Kidney epithelial cell (primary cell): Measurements from ENCODE around the gene UXS1. TPM values are rescaled to one million over a fixed set of nuclear protein-coding genes. Genes with fewer than 3 reads are reported as not detected.

Experiments
- DNase-seq: peaks from one replicate; pipeline ENCODE4 v3.0.0-alpha.2; 2010; ENCODE audit warnings: low read depth
- H3K27me3 ChIP-seq: 2 replicates; pipeline ENCODE4 v1.6.0; 2011; ENCODE audit warnings: low read length; ENCODE audit not compliant: control insufficient read depth, insufficient read depth
- H3K36me3 ChIP-seq: 2 replicates; pipeline ENCODE4 v1.5.1; 2011; ENCODE audit warnings: low read length; ENCODE audit not compliant: control insufficient read depth, insufficient read depth
- H3K4me3 ChIP-seq: 2 replicates; pipeline ENCODE4 v1.5.1; 2011; ENCODE audit warnings: low read depth, mild to moderate bottlenecking, control low read depth, low read length
- CTCF ChIP-seq: IDR thresholded peaks from 2 replicates; pipeline ENCODE4 v1.5.1; 2011; ENCODE audit warnings: mild to moderate bottlenecking, moderate library complexity, low read length, control low read depth, inconsistent platforms; ENCODE audit not compliant: insufficient read depth, poor library complexity, severe bottlenecking
- total RNA-seq: library from RNA; depleted of rRNA; stranded (reverse); fragments of >200 nt; gene quantifications from 2 replicates; pipeline ENCODE4 v1.2.3, GENCODE V29; 2015

The UXS1 gene
- total RNA-seq, 1 donor from 2014 or later, result 73.3 TPM

GRCh38 chr2:106098664-106099063 is 95.4 kb downstream of the UXS1 start:
- DNase-seq, result no peak
- no peak for TF ChIP-seq CTCF
- H3K27me3 ChIP-seq, result no peaks in the 10 kb centered on the region

GRCh38 chr2:106098081-106098480 is 96.0 kb downstream of the UXS1 start:
- H3K36me3 ChIP-seq, result peaks cover 5% of the 10 kb centered on the region
- H3K4me3 ChIP-seq, result no peak overlapping the region
- DNase-seq, result no peak
- H3K27me3 ChIP-seq, result no peaks in the 10 kb centered on the region
- peak; percentile 42 for TF ChIP-seq CTCF

More at GRCh38 chr2:106098664-106099063, 95.4 kb downstream of the UXS1 start:
- peaks cover 5% of the 10 kb centered on the region for H3K36me3 ChIP-seq
- no peak overlapping the region for H3K4me3 ChIP-seq

GRCh38 chr2:106097038-106098000 is 96.8 kb downstream of the UXS1 start:
- H3K4me3 ChIP-seq, result no peak overlapping the region
- H3K27me3 ChIP-seq, result no peaks in the 10 kb centered on the region
- TF ChIP-seq CTCF, result no peak
- peaks cover 5% of the 10 kb centered on the region for H3K36me3 ChIP-seq
- no peak for DNase-seq

GRCh38 chr2:106096299-106097037 is 97.6 kb downstream of the UXS1 start:
- H3K27me3 ChIP-seq, result no peaks in the 10 kb centered on the region
- no peak overlapping the region for H3K4me3 ChIP-seq
- no peak for DNase-seq
- no peak for TF ChIP-seq CTCF
- peaks cover 5% of the 10 kb centered on the region for H3K36me3 ChIP-seq

- no peak for TF ChIP-seq CTCF
- H3K36me3 ChIP-seq, result peaks cover 5% of the 10 kb centered on the region
- no peak for DNase-seq
Observed at GRCh38 chr2:106095478-106096298, 98.4 kb downstream of the UXS1 start.

More at GRCh38 chr2:106095478-106096298, 98.4 kb downstream of the UXS1 start:
- Histone ChIP-seq H3K4me3 (no peak overlapping the region), H3K27me3 (no peaks in the 10 kb centered on the region)
